ENCODE measurements around the gene CRHR2. TPM values are rescaled to one million over a fixed set of nuclear protein-coding genes. Genes with fewer than 3 reads are reported as not detected.

The CRHR2 gene
- total RNA-seq, 1 experiment from 2014 or later: not detected

DNA sequence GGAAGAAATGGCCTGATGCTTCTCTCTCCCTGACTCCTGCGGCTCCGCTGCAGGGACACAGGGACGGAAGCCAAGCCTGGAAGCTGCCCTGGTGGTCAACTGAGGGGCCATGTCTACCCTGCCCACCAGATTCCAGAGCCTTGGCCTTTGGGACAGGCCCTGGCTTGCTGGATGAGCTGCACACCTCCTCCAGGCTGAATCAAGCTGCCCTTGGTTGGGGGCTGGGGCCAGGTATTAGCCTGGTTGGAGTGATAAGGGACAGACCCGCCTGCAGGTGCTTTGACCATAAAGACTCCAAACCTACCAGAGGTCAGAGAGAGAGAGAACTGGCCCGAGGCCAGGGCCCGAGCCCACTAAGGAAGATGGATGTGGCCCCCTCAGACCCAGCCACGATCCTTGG lies 30.1 kb downstream of the CRHR2 start:
- no peaks in the 10 kb centered on the region for H3K4me1 Mint-ChIP-seq (ENCODE audit: low read depth, unreplicated experiment)
- TF ChIP-seq CTCF (IDR thresholded peaks at IDR 0.05; ENCODE audit: insufficient read depth in 1 of 2, low read depth in 1 of 2, low read length in 1 of 2, severe bottlenecking in 1 of 2, unreplicated experiment in 1 of 2): no peak
- no peak overlapping the region for H3K4me3 Mint-ChIP-seq (ENCODE audit: unreplicated experiment)
- no peaks in the 10 kb centered on the region for H3K27me3 Mint-ChIP-seq (ENCODE audit: insufficient read depth, unreplicated experiment)
- no peaks in the 10 kb centered on the region for H3K36me3 ChIP-seq (ENCODE audit: control insufficient read depth, insufficient read depth, low read length)
- ChIA-PET CTCF (no interaction called here), POLR2A (no interaction called here)
- no peak overlapping the region for H3K27ac Mint-ChIP-seq (ENCODE audit: unreplicated experiment)
- no peak overlapping the region for H3K4me3 ChIP-seq (ENCODE audit: low read depth, low read length)
- no peak for DNase-seq
- no peaks in the 10 kb centered on the region for H3K27me3 ChIP-seq (replicated peaks; ENCODE audit: control insufficient read depth, insufficient read depth, low read length)
- no peaks in the 10 kb centered on the region for H3K4me1 ChIP-seq
- peaks cover 49% of the 10 kb centered on the region for H3K36me3 Mint-ChIP-seq (ENCODE audit: insufficient read depth, unreplicated experiment)
- H3K9me3 Mint-ChIP-seq (ENCODE audit: unreplicated experiment): no peaks in the 10 kb centered on the region
- intact Hi-C loops (cut with micrococcal nuclease; ENCODE audit: unreplicated experiment): no loop called here
- H3K9me3 ChIP-seq: no peaks in the 10 kb centered on the region
- no TSS peak for BruUV-seq (replicated peaks)

GRCh38 chr7:30650421-30650808 lies 31.8 kb downstream of the CRHR2 start:
- no peaks in the 10 kb centered on the region for H3K9me3 ChIP-seq
- Mint-ChIP-seq H3K27me3 (ENCODE audit: insufficient read depth, unreplicated experiment) (no peaks in the 10 kb centered on the region), H3K4me1 (ENCODE audit: low read depth, unreplicated experiment) (no peaks in the 10 kb centered on the region), H3K27ac (ENCODE audit: unreplicated experiment) (no peak overlapping the region), H3K9me3 (ENCODE audit: unreplicated experiment) (no peaks in the 10 kb centered on the region), H3K4me3 (ENCODE audit: unreplicated experiment) (no peak overlapping the region), H3K36me3 (ENCODE audit: insufficient read depth, unreplicated experiment) (peaks cover 65% of the 10 kb centered on the region)
- no peak overlapping the region for H3K4me3 ChIP-seq (ENCODE audit: low read depth, low read length)
- intact Hi-C loops (cut with micrococcal nuclease; ENCODE audit: unreplicated experiment): no loop called here
- ChIA-PET CTCF (no interaction called here), POLR2A (no interaction called here)
- no peaks in the 10 kb centered on the region for H3K4me1 ChIP-seq
- no peak for TF ChIP-seq CTCF (IDR thresholded peaks at IDR 0.05; ENCODE audit: insufficient read depth in 1 of 2, low read depth in 1 of 2, low read length in 1 of 2, severe bottlenecking in 1 of 2, unreplicated experiment in 1 of 2)
- H3K36me3 ChIP-seq (ENCODE audit: control insufficient read depth, insufficient read depth, low read length): no peaks in the 10 kb centered on the region
- DNase-seq: no peak
- H3K27me3 ChIP-seq (replicated peaks; ENCODE audit: control insufficient read depth, insufficient read depth, low read length): no peaks in the 10 kb centered on the region
- no TSS peak for BruUV-seq (replicated peaks)

GRCh38 chr7:30649717-30650420 lies 32.4 kb downstream of the CRHR2 start:
- POLR2A ChIA-PET: no interaction called here
- H3K4me3 ChIP-seq (ENCODE audit: low read depth, low read length): no peak overlapping the region
- CTCF ChIA-PET: no interaction called here
- Mint-ChIP-seq H3K9me3 (ENCODE audit: unreplicated experiment) (no peaks in the 10 kb centered on the region), H3K36me3 (ENCODE audit: insufficient read depth, unreplicated experiment) (peaks cover 70% of the 10 kb centered on the region), H3K4me1 (ENCODE audit: low read depth, unreplicated experiment) (no peaks in the 10 kb centered on the region), H3K27ac (ENCODE audit: unreplicated experiment) (no peak overlapping the region), H3K4me3 (ENCODE audit: unreplicated experiment) (no peak overlapping the region), H3K27me3 (ENCODE audit: insufficient read depth, unreplicated experiment) (no peaks in the 10 kb centered on the region)
- no peak for DNase-seq
- TF ChIP-seq CTCF (IDR thresholded peaks at IDR 0.05; ENCODE audit: insufficient read depth in 1 of 2, low read depth in 1 of 2, low read length in 1 of 2, severe bottlenecking in 1 of 2, unreplicated experiment in 1 of 2): no peak
- BruUV-seq (replicated peaks): no TSS peak
- no peaks in the 10 kb centered on the region for H3K9me3 ChIP-seq
- no peaks in the 10 kb centered on the region for H3K27me3 ChIP-seq (replicated peaks; ENCODE audit: control insufficient read depth, insufficient read depth, low read length)
- no peaks in the 10 kb centered on the region for H3K36me3 ChIP-seq (ENCODE audit: control insufficient read depth, insufficient read depth, low read length)
- intact Hi-C loops (cut with micrococcal nuclease; ENCODE audit: unreplicated experiment): loop anchor here (5.0 kb wide), 1 partner anchor 92 kb away; no protein-coding TSS in a partner anchor
- no peaks in the 10 kb centered on the region for H3K4me1 ChIP-seq

All from Caco-2 (cell line).